ENCODE results near the gene CHRNA4. TPM values are rescaled to one million over a fixed set of nuclear protein-coding genes. Genes with fewer than 3 reads are reported as not detected.

CHRNA4 gene
- total RNA-seq, 4 donors from 2014 or later = 0.13 TPM; not detected in 3

DNA sequence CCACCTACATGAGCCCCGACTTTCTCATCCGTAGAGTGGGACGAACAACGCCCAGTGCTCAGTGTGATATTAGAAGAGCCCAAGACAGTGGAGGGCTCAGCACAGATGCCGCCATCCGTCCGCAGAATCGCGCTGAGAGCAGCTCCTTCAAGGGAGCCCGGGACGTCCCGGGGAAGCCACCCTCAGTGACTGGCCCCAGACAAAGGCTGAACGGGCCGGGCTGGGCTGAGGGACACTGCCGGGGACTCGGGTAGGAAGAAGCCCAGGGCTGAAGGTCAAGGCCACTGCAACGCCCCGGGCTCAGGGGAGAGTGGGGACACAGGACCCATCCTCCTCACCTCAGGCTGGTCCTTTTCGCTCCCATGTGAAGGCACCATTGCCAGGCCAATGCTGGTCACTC lies 12.8 kb upstream of the CHRNA4 start:
- WGBS, 2 donors = 86 to 91% methylated on average over 6 to 17 of the region's 19 CpGs
- H3K4me3 ChIP-seq (ENCODE audit: low read depth, poor library complexity, severe bottlenecking) = no peak overlapping the region
- DNase-seq (ENCODE audit: low spot score in 2 of 2) = no peak
- intact Hi-C loops (cut with DNase I; ENCODE audit: low total_unique reads) = no loop called here
- TF ChIP-seq POLR2A (IDR thresholded peaks at IDR 0.05) (no peak), CTCF (IDR thresholded peaks at IDR 0.05) (no peak)

- no peak for DNase-seq (ENCODE audit: low spot score in 2 of 2)
- TF ChIP-seq POLR2A (IDR thresholded peaks at IDR 0.05) = no peak
- no peak for TF ChIP-seq CTCF (IDR thresholded peaks at IDR 0.05)
- no peak overlapping the region for H3K4me3 ChIP-seq (ENCODE audit: low read depth, poor library complexity, severe bottlenecking)
- intact Hi-C loops (cut with DNase I; ENCODE audit: low total_unique reads) = no loop called here
- 61 to 62% methylated on average over 29 to 34 of the region's 34 CpGs for WGBS, 2 donors
Measured at GRCh38 chr20:63372971-63373885, 12.1 kb upstream of the CHRNA4 start.

DNA sequence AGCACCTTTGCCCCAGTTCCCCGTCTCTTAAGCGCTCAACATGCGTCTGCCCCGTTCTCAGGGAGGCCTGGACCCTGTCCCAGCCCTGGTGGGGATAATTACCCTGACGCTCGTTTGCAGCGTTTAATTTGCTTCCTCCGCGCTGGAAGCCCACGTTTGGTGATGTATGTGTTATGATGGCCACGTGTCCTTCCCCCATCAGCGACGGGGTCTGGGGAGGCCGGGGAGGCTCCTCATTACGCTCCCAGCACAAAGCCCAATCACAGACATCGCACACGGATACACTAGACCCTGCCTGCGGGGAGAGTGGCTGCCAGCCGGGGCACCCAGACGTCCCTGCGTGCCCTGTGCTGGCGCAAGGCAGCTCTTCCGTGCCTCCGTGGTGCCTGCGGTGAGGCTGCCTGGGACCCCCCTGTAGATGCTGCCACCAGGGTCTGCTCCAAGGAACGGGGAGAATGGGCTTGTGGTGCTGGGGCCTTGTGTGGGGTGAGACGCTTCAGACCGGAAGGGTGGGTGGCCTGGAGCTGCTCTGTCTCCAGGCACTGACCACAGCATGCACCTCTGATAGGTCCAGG lies 10.2 kb upstream of the CHRNA4 start:
- TF ChIP-seq POLR2A (IDR thresholded peaks at IDR 0.05) = no peak
- TF ChIP-seq CTCF (IDR thresholded peaks at IDR 0.05) = no peak
- intact Hi-C loops (cut with DNase I; ENCODE audit: low total_unique reads) = no loop called here
- WGBS, 2 donors = 61 to 66% methylated on average over 19 to 28 of the region's 28 CpGs
- H3K4me3 ChIP-seq (ENCODE audit: low read depth, poor library complexity, severe bottlenecking) = no peak overlapping the region
- DNase-seq (ENCODE audit: low spot score in 2 of 2) = no peak

DNA sequence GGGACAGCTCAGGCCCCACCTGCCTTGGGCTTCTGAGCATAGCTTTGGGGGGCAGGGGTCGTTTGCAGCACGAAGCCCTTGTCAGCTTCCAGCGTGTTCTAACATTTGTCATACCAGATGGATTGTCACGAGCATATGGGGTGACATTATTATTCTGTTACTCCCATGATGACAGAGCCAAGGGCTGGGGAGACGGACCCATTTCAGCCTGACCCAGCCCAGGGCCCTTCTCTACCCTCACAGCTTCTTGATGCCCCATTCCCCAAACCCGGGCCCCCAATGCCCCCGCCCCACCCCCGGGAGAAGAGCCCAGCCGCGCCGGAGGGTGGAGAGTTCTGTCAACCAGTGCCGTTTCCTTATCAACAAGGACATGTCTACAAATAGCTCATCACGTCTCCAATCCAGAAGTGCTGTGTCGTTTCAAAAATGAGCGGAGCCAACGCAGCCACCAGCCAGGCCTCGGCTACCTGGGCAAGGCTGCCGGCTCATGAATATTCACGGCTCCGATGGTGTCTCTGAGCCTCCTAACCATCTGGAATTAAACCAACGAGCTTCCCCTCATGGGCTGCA lies 9.6 kb upstream of the CHRNA4 start:
- H3K4me3 ChIP-seq (ENCODE audit: low read depth, poor library complexity, severe bottlenecking) = no peak overlapping the region
- no peak for TF ChIP-seq CTCF (IDR thresholded peaks at IDR 0.05)
- no peak for TF ChIP-seq POLR2A (IDR thresholded peaks at IDR 0.05)
- 23 to 24% methylated on average over 21 of the region's 21 CpGs for WGBS, 2 donors
- intact Hi-C loops (cut with DNase I; ENCODE audit: low total_unique reads) = no loop called here
- DNase-seq (ENCODE audit: low spot score in 2 of 2) = no peak

DNA sequence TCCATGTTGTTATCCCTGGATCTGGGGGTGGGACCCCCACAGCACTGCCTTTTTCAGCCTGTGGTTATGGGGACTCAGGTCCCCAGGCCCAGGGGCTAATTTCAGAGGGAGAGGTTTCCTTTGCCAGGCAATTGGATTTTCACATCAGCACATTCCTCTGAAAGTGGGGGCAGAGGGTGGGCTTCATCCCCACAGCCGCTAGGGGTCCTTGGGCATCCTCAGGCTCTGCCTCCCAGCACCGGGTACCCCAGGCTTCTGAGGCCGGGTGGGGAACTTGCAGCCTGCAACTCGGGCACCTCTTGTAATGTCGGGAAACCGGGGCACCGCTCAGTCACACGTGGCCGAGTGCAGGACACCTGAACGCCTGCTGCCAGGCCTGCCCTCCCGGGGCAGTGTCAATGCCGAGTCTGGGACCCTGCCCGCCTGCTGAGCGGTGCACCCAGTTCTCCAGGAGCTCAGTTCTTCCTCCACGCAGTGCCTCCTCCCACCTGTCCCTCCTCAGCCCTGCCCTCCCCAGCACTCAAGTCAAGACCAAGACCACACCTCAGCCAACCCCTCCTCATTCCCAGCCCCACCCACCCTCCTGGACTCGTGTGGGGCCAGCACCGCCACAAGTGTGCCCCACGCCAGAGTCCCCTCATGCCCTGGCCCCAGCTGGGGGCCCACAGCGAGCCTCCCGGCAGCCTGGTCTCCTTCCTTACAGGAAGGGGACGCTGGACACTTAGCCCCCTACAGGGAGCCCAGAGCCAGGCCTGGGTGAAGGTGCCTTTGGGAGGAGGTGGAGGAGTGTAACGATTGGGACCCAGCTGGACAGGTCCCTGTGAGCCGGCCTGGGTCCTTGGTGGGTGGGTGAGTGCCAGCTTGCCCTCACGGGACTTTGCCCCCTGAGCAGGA lies 8.8 kb upstream of the CHRNA4 start:
- 60% methylated on average over 10 to 24 of the region's 24 CpGs for WGBS, 2 donors
- intact Hi-C loops (cut with DNase I; ENCODE audit: low total_unique reads) = no loop called here
- H3K4me3 ChIP-seq (ENCODE audit: low read depth, poor library complexity, severe bottlenecking) = no peak overlapping the region
- TF ChIP-seq POLR2A (IDR thresholded peaks at IDR 0.05) = no peak
- TF ChIP-seq CTCF (IDR thresholded peaks at IDR 0.05) = no peak
- no peak for DNase-seq (ENCODE audit: low spot score in 2 of 2)
